WTC11 (cell line): ENCODE data around the gene SPEM1. TPM values are rescaled to one million over a fixed set of nuclear protein-coding genes. Genes with fewer than 3 reads are reported as not detected.

Source experiments
- ATAC-seq: fragments of 200-7000 bp; cut with Tn5 transposase; 2 replicates; pipeline ENCODE4 v1.10.0; 2021; ENCODE audit warnings: mild to moderate bottlenecking, moderate library complexity
- CTCF ChIA-PET: fragments of 300-600 bp; sonication (Branson Sonifier 250); formaldehyde crosslinking; loops from one replicate; lab custom pipeline; 2021; ENCODE audit warnings: antibody characterized with exemption; lab: Charles Lee
- POLR2A ChIA-PET: fragments of 350-600 bp; sonication (Branson Sonifier 250); formaldehyde crosslinking; loops from one replicate; lab custom pipeline; 2021; ENCODE audit warnings: antibody characterized with exemption; lab: Charles Lee
- DNase-seq: peaks from one replicate; pipeline ENCODE4 v3.0.0; 2021; ENCODE audit warnings: low spot score
- H3K27ac Mint-ChIP-seq: 2 replicates; pipeline ENCODE4 v1.8.0; 2021; ENCODE audit warnings: mixed read lengths
- H3K27me3 Mint-ChIP-seq: 2 replicates; pipeline ENCODE4 v1.8.0; 2021; ENCODE audit warnings: low read depth, mild to moderate bottlenecking, moderate library complexity, mixed read lengths
- H3K36me3 Mint-ChIP-seq: 2 replicates; pipeline ENCODE4 v1.8.0; 2021; ENCODE audit warnings: mixed read lengths
- H3K4me1 Mint-ChIP-seq: 2 replicates; pipeline ENCODE4 v1.8.0; 2022; ENCODE audit warnings: mixed read lengths
- H3K4me3 Mint-ChIP-seq: 2 replicates; pipeline ENCODE4 v1.8.0; 2021; ENCODE audit warnings: mild to moderate bottlenecking, moderate library complexity, mixed read lengths
- H3K9me3 Mint-ChIP-seq: 2 replicates; pipeline ENCODE4 v1.8.0; 2021; ENCODE audit warnings: mixed read lengths
- AR ChIP-seq: fragments of 250-450 bp; sonication (Bioruptor Pico); IDR thresholded peaks from 2 replicates; pipeline ENCODE4 v1.9.0; 2021; ENCODE audit warnings: mild to moderate bottlenecking
- ATF1 ChIP-seq: sonication (generic); formaldehyde crosslinking; IDR thresholded peaks from 2 replicates; pipeline ENCODE4 v1.8.1; 2023; ENCODE audit warnings: mild to moderate bottlenecking, moderate library complexity, missing genetic modification reagents
- CDX4 ChIP-seq: fragments of 250-450 bp; sonication (Bioruptor Pico); IDR thresholded peaks from 2 replicates; pipeline ENCODE4 v1.9.0; 2021; ENCODE audit warnings: moderate library complexity, mild to moderate bottlenecking, inconsistent platforms, borderline replicate concordance
- ELF4 ChIP-seq: sonication (generic); formaldehyde crosslinking; IDR thresholded peaks from 2 replicates; pipeline ENCODE4 v1.8.1; 2022; ENCODE audit warnings: low read depth, mild to moderate bottlenecking, moderate library complexity, missing genetic modification reagents
- ERG ChIP-seq: fragments of 250-450 bp; sonication (Bioruptor Pico); IDR thresholded peaks from 2 replicates; pipeline ENCODE4 v1.8.0; 2021; ENCODE audit warnings: mild to moderate bottlenecking
- FOXJ3 ChIP-seq: sonication (generic); formaldehyde crosslinking; IDR thresholded peaks from 2 replicates; pipeline ENCODE4 v1.9.0; 2021; ENCODE audit warnings: missing genetic modification reagents, mild to moderate bottlenecking, borderline replicate concordance
- FOXP1 ChIP-seq: sonication (generic); formaldehyde crosslinking; IDR thresholded peaks from 2 replicates; pipeline ENCODE4 v1.8.0; 2022; ENCODE audit warnings: missing genetic modification reagents, mild to moderate bottlenecking, moderate library complexity, borderline replicate concordance
- HMGXB4 ChIP-seq: sonication (generic); formaldehyde crosslinking; IDR thresholded peaks from 2 replicates; pipeline ENCODE4 v1.8.1; 2023; ENCODE audit warnings: mild to moderate bottlenecking, moderate library complexity, missing genetic modification reagents
- JAZF1 ChIP-seq: fragments of 250-450 bp; sonication (Bioruptor Pico); IDR thresholded peaks from 2 replicates; pipeline ENCODE4 v1.9.0; 2021; ENCODE audit warnings: moderate library complexity, mild to moderate bottlenecking, inconsistent platforms
- KAT7 ChIP-seq: sonication (generic); formaldehyde crosslinking; IDR thresholded peaks from 2 replicates; pipeline ENCODE4 v1.8.1; 2023; ENCODE audit warnings: missing genetic modification reagents, mild to moderate bottlenecking, borderline replicate concordance
- MLX ChIP-seq: sonication (generic); formaldehyde crosslinking; IDR thresholded peaks from 2 replicates; pipeline ENCODE4 v1.8.1; 2023; ENCODE audit warnings: mild to moderate bottlenecking, missing genetic modification reagents, moderate library complexity
- NR1H2 ChIP-seq: sonication (generic); formaldehyde crosslinking; IDR thresholded peaks from 2 replicates; pipeline ENCODE4 v1.9.0; 2021; ENCODE audit warnings: mild to moderate bottlenecking, moderate library complexity, missing genetic modification reagents
- NR3C1 ChIP-seq: sonication (generic); formaldehyde crosslinking; conservative IDR thresholded peaks from 2 replicates; pipeline ENCODE4 v1.8.1; 2023; ENCODE audit warnings: low read depth, mild to moderate bottlenecking, missing genetic modification reagents
- OVOL2 ChIP-seq: fragments of 250-450 bp; sonication (Bioruptor Pico); IDR thresholded peaks from 2 replicates; pipeline ENCODE4 v1.9.0; 2021; ENCODE audit warnings: mild to moderate bottlenecking, borderline replicate concordance
- RORB ChIP-seq: fragments of 250-450 bp; sonication (Bioruptor Pico); IDR thresholded peaks from 2 replicates; pipeline ENCODE4 v1.9.0; 2021; ENCODE audit warnings: mild to moderate bottlenecking
- SMAD4 ChIP-seq: sonication (generic); formaldehyde crosslinking; IDR thresholded peaks from 2 replicates; pipeline ENCODE4 v1.8.0; 2022; ENCODE audit warnings: mild to moderate bottlenecking, missing genetic modification reagents
- SOX15 ChIP-seq: fragments of 250-450 bp; sonication (Bioruptor Pico); IDR thresholded peaks from 2 replicates; pipeline ENCODE4 v1.9.0; 2021; ENCODE audit warnings: mild to moderate bottlenecking
- TCF7 ChIP-seq: sonication (generic); formaldehyde crosslinking; IDR thresholded peaks from 2 replicates; pipeline ENCODE4 v1.8.0; 2022; ENCODE audit warnings: mild to moderate bottlenecking, low read depth, missing genetic modification reagents, moderate library complexity
- USF2 ChIP-seq: sonication (generic); formaldehyde crosslinking; IDR thresholded peaks from 2 replicates; pipeline ENCODE4 v1.8.1; 2023; ENCODE audit warnings: mild to moderate bottlenecking, missing genetic modification reagents, moderate library complexity
- ZNF317 ChIP-seq: sonication (generic); formaldehyde crosslinking; IDR thresholded peaks from 2 replicates; pipeline ENCODE4 v1.8.1; 2023; ENCODE audit warnings: low read depth, mild to moderate bottlenecking, moderate library complexity, missing genetic modification reagents, borderline replicate concordance
- ZNF396 ChIP-seq: fragments of 250-450 bp; sonication (Bioruptor Pico); IDR thresholded peaks from 2 replicates; pipeline ENCODE4 v1.8.0; 2021; ENCODE audit warnings: mild to moderate bottlenecking, moderate library complexity, borderline replicate concordance
- total RNA-seq: library from RNA; stranded (reverse); gene quantifications from 3 replicates; pipeline ENCODE4 v1.2.3, GENCODE V29; 2021
- TF ChIP-seq, protein P1 (sequence below): fragments of 250-450 bp; sonication (Bioruptor Pico); IDR thresholded peaks from 2 replicates; pipeline ENCODE4 v2.1.2; 2022; ENCODE audit warnings: mild to moderate bottlenecking, moderate library complexity
- TF ChIP-seq, protein P2 (sequence below): sonication (generic); formaldehyde crosslinking; IDR thresholded peaks from 2 replicates; pipeline ENCODE4 v1.8.0; 2023; ENCODE audit warnings: missing genetic modification reagents

Gene SPEM1
- total RNA-seq, 1 experiment from 2014 or later, result 0.35 TPM

DNA sequence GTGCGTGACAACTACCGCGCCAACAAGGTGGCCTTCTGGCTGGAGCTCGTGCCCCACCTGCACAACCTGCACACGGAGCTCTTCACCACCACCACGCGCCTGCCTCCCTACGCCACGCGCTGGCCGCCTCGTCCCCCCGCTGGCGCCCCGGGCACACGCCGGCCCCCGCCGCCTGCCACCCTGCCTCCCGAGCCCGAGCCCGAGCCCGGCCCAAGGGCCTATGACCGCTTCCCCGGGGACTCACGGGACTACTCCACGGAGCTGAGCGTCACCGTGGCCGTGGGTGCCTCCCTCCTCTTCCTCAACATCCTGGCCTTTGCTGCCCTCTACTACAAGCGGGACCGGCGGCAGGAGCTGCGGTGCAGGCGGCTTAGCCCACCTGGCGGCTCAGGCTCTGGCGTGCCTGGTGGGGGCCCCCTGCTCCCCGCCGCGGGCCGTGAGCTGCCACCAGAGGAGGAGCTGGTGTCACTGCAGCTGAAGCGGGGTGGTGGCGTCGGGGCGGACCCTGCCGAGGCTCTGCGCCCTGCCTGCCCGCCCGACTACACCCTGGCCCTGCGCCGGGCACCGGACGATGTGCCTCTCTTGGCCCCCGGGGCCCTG is 3.0 kb upstream of the SPEM1 start:
- peaks cover 16% of the 10 kb centered on the region; the same call in 1 of the 2 replicates for H3K36me3 Mint-ChIP-seq
- no peak overlapping the region for H3K4me3 Mint-ChIP-seq
- DNase-seq (no peak), ATAC-seq (no peak)
- H3K27ac Mint-ChIP-seq, result no peak overlapping the region
- TF ChIP-seq ZNF317 (CRISPR knock-in tag) (no peak), SMAD4 (no peak), ZNF396 (CRISPR knock-in tag) (no peak), ATF1 (CRISPR knock-in tag) (no peak), CDX4 (CRISPR knock-in tag) (no peak), NR3C1 (CRISPR knock-in tag) (no peak), HMGXB4 (CRISPR knock-in tag) (no peak), FOXJ3 (CRISPR knock-in tag) (no peak), TCF7 (CRISPR knock-in tag) (no peak), ELF4 (CRISPR knock-in tag) (no peak), USF2 (no peak), ERG (CRISPR knock-in tag) (no peak), JAZF1 (CRISPR knock-in tag) (no peak), RORB (CRISPR knock-in tag) (no peak), FOXP1 (CRISPR knock-in tag) (no peak)
- TF ChIP-seq, protein P1, sequence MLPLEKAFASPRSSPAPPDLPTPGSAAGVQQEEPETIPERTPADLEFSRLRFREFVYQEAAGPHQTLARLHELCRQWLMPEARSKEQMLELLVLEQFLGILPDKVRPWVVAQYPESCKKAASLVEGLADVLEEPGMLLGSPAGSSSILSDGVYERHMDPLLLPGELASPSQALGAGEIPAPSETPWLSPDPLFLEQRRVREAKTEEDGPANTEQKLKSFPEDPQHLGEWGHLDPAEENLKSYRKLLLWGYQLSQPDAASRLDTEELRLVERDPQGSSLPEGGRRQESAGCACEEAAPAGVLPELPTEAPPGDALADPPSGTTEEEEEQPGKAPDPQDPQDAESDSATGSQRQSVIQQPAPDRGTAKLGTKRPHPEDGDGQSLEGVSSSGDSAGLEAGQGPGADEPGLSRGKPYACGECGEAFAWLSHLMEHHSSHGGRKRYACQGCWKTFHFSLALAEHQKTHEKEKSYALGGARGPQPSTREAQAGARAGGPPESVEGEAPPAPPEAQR (CRISPR knock-in tag), result no peak
- TF ChIP-seq, all 79 proteins: peak for 0
- Mint-ChIP-seq H3K9me3 (no peaks in the 10 kb centered on the region), H3K27me3 (no peaks in the 10 kb centered on the region), H3K4me1 (peaks cover 23% of the 10 kb centered on the region)
- CTCF ChIA-PET, result interaction anchor here (0.9 to 1.0 kb wide), 2 partner anchors 62 to 86 kb away, joined by 4 to 5 read pairs; no protein-coding TSS in a partner anchor
- POLR2A ChIA-PET, result interaction anchor here (0.6 kb wide), 1 partner anchor 24 kb away, joined by 7 read pairs; no protein-coding TSS in a partner anchor

DNA sequence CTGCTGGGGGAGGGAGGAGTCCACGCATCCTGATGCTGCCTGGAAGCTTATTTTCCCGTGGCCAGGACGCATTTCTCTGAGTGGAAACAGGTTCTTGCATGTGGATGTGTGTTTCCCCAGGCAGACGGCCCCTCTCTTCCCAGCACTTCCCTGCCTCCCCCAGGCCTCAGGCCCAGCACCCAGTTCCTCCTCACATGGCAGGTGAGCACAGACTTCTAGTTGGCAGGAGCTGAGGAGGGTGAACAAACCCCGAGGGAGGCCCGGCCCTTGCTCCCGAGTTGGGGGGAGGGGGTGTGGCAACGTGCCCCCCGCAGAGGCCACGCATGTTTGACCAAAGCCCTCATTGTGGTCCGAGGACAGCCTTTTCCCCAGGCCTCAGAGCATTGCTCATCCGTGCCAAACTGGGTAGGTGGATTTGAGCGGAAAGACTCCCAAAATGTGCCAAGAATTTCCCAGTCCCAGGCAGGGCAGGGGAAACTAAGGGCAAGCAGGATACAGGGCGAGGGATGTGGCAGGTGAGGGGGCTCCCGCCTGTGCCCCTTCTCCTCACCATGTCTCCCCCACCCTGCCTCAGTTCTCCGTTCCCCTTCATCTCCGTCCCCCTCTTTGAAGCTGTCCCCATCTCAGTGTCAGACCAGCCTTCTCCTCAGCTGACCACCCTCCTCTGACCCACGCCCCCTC is 1.5 kb upstream of the SPEM1 start:
- Mint-ChIP-seq H3K27ac (no peak overlapping the region), H3K4me1 (peaks cover 15% of the 10 kb centered on the region), H3K36me3 (peaks cover 15% of the 10 kb centered on the region; the same call in 1 of the 2 replicates), H3K9me3 (no peaks in the 10 kb centered on the region), H3K27me3 (no peaks in the 10 kb centered on the region), H3K4me3 (no peak overlapping the region)
- ChIA-PET CTCF (interaction anchor here (1.4 to 2.0 kb wide), 4 partner anchors 15 to 38 kb away, joined by 3 to 7 read pairs (median 6); partner anchors contain the start of genes PLSCR3, TMEM102 and TMEM256), POLR2A (no interaction called here)
- DNase-seq (no peak), ATAC-seq (no peak)
- TF ChIP-seq AR, result no peak
- TF ChIP-seq NR3C1 (CRISPR knock-in tag), result no peak
- TF ChIP-seq OVOL2 (CRISPR knock-in tag), result no peak
- TF ChIP-seq KAT7, result no peak
- TF ChIP-seq, protein P2, sequence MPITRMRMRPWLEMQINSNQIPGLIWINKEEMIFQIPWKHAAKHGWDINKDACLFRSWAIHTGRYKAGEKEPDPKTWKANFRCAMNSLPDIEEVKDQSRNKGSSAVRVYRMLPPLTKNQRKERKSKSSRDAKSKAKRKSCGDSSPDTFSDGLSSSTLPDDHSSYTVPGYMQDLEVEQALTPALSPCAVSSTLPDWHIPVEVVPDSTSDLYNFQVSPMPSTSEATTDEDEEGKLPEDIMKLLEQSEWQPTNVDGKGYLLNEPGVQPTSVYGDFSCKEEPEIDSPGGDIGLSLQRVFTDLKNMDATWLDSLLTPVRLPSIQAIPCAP (CRISPR knock-in tag), result no peak
- TF ChIP-seq MLX, result no peak
- no peak for TF ChIP-seq SOX15 (CRISPR knock-in tag)
- TF ChIP-seq NR1H2 (CRISPR knock-in tag), result no peak
